Measurements from ENCODE around the gene ISY1.
"Not testable (repeated sequence)": the region's sequence is repeated elsewhere in the genome, so short reads cannot be mapped to it uniquely, and the experiment has no call there.

ISY1 gene

GRCh38 chr3:129119365-129120100 lies 41.3 kb downstream of the ISY1 start:
- DNase-seq: peak in 1 of 2 donors; percentile 12

GRCh38 chr3:129118745-129119144 lies 42.1 kb downstream of the ISY1 start:
- DNase-seq: peak; percentile 54 to 80

- DNase-seq: no peak
Measured at GRCh38 chr3:129117134-129117533, 43.7 kb downstream of the ISY1 start.

GRCh38 chr3:129116482-129116946 lies 44.3 kb downstream of the ISY1 start:
- DNase-seq: peak in 1 of 2 donors; percentile 11

GRCh38 chr3:129114455-129114854 lies 46.4 kb downstream of the ISY1 start:
- no peak for DNase-seq

GRCh38 chr3:129112308-129113052 lies 48.4 kb downstream of the ISY1 start:
- DNase-seq: no peak

- not testable (repeated sequence) for DNase-seq
Measured at GRCh38 chr3:129111076-129111780, 49.6 kb downstream of the ISY1 start.

GRCh38 chr3:129107793-129108192 lies 53.1 kb downstream of the ISY1 start:
- DNase-seq: no peak

GRCh38 chr3:129106866-129107565 lies 53.8 kb downstream of the ISY1 start:
- DNase-seq: no peak

GRCh38 chr3:129106320-129106719 lies 54.5 kb downstream of the ISY1 start:
- DNase-seq: no peak

- DNase-seq: no peak
Measured at GRCh38 chr3:129105862-129106261, 55.0 kb downstream of the ISY1 start.

- no peak for DNase-seq
Measured at GRCh38 chr3:129104498-129105079, 56.3 kb downstream of the ISY1 start.

- DNase-seq: no peak
Measured at GRCh38 chr3:129104051-129104450, 56.8 kb downstream of the ISY1 start.

GRCh38 chr3:129103296-129103695 lies 57.6 kb downstream of the ISY1 start:
- no peak for DNase-seq

- DNase-seq: no peak
Measured at GRCh38 chr3:129101370-129102138, 59.3 kb downstream of the ISY1 start.

- no peak for DNase-seq
Measured at GRCh38 chr3:129100274-129100673, 60.6 kb downstream of the ISY1 start.

- DNase-seq: no peak
Measured at GRCh38 chr3:129095285-129095684, 65.6 kb downstream of the ISY1 start.

GRCh38 chr3:129088312-129088711 lies 72.6 kb downstream of the ISY1 start:
- not testable (repeated sequence) for DNase-seq

GRCh38 chr3:129087904-129088303 lies 73.0 kb downstream of the ISY1 start:
- DNase-seq: peak; percentile 21 to 33

GRCh38 chr3:129087138-129087702 lies 73.6 kb downstream of the ISY1 start:
- DNase-seq: no peak

GRCh38 chr3:129085818-129086217 lies 75.0 kb downstream of the ISY1 start:
- DNase-seq: no peak
